Measurements from ENCODE around the gene LCN9. TPM values are rescaled to one million over a fixed set of nuclear protein-coding genes. Genes with fewer than 3 reads are reported as not detected.

Gene LCN9
- total and polyA plus RNA-seq, 7 donors = not detected

DNA sequence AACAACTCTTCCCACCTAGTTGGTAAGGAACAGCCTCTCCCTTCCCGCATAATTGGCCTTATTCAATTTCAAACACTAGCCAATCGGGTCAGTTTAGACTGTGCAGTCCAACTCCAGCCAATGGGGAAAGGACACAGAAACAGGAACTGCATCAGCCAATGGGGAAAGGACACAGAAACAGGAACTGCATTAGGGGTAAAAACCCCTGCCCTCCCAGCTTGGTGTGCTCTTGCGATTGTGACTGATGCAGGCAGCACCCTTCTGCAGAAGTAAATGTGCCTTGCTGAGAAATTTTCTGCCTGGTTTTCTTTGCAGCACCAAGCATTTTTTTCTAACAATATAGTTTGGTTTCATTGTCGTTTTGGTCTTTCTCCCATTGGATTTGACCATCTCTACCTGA lies 15.2 kb upstream of the LCN9 start:
- Histone ChIP-seq H3K4me1 (no peaks in the 10 kb centered on the region), H3K27ac (no peak overlapping the region), H3K36me3 (no peaks in the 10 kb centered on the region), H3K9me3 (peaks cover 8 to 36% (median 26%) of the 10 kb centered on the region in 4 donors), H3K27me3 (no peaks in the 10 kb centered on the region), H3K4me3 (no peak overlapping the region)
- WGBS, 2 donors = 86 to 89% methylated on average over 4 of the region's 4 CpGs
- TF ChIP-seq, protein P1, sequence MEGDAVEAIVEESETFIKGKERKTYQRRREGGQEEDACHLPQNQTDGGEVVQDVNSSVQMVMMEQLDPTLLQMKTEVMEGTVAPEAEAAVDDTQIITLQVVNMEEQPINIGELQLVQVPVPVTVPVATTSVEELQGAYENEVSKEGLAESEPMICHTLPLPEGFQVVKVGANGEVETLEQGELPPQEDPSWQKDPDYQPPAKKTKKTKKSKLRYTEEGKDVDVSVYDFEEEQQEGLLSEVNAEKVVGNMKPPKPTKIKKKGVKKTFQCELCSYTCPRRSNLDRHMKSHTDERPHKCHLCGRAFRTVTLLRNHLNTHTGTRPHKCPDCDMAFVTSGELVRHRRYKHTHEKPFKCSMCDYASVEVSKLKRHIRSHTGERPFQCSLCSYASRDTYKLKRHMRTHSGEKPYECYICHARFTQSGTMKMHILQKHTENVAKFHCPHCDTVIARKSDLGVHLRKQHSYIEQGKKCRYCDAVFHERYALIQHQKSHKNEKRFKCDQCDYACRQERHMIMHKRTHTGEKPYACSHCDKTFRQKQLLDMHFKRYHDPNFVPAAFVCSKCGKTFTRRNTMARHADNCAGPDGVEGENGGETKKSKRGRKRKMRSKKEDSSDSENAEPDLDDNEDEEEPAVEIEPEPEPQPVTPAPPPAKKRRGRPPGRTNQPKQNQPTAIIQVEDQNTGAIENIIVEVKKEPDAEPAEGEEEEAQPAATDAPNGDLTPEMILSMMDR (IDR thresholded peaks at IDR 0.05) = no peak
- TF ChIP-seq POLR2AphosphoS5 (IDR thresholded peaks at IDR 0.05) = no peak
- TF ChIP-seq EP300 (IDR thresholded peaks at IDR 0.05) = no peak
- TF ChIP-seq POLR2A (IDR thresholded peaks at IDR 0.05) = no peak
- intact Hi-C loops (cut with DNase I) = no loop called here
- DNase-seq = no peak

DNA sequence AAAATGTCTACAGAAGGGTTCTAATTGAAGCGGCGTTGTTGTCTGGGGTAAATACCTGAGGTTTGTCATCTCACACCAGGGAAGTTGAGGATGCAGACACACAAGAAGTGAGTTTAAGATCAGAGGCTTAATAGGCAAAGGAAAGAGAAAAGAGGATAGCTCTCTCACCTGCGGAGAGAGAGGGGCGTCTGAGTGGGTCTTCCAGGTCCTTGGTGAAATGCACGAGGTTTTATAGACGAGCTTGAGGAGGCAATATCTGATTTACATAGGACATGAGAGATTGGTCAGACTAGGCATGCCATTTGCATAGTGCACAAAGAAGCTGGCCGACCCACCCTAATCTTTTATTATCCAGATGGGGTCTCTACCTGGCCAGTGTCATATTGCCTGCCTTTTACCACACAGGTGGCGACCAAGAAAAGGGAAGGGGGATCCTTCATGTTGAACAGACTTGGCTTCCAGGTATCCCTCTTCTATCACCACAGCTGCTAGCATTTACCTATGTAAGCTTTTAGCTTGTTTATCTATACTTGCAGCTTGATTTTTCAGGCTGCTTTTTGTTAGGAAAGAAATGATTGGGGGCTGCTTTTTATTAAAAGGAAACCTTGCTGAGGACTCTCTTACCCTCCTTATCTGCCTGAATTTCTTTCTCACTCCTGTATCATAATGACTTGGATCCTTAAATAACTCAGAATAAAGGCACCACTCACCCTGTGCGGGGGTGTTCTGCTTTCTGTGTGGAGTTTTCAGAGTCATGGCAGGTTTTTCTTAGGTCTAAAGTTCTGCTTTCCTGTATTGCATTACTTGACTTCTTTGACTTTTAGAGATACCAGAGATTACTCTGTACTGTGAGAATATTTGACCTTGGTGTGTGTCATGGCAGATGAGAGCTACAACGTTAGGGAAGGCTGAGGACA lies 14.4 kb upstream of the LCN9 start:
- DNase-seq = no peak
- no peak overlapping the region for H3K4me3 ChIP-seq
- H3K36me3 ChIP-seq = no peaks in the 10 kb centered on the region
- no peak for TF ChIP-seq POLR2A (IDR thresholded peaks at IDR 0.05)
- TF ChIP-seq POLR2AphosphoS5 (IDR thresholded peaks at IDR 0.05) = no peak
- H3K27me3 ChIP-seq = no peaks in the 10 kb centered on the region
- H3K4me1 ChIP-seq = no peaks in the 10 kb centered on the region
- WGBS, 2 donors = 79 to 80% methylated on average over 10 of the region's 10 CpGs
- no peak overlapping the region for H3K27ac ChIP-seq
- intact Hi-C loops (cut with DNase I) = no loop called here
- peaks cover 8 to 36% (median 26%) of the 10 kb centered on the region in 4 donors for H3K9me3 ChIP-seq

DNA sequence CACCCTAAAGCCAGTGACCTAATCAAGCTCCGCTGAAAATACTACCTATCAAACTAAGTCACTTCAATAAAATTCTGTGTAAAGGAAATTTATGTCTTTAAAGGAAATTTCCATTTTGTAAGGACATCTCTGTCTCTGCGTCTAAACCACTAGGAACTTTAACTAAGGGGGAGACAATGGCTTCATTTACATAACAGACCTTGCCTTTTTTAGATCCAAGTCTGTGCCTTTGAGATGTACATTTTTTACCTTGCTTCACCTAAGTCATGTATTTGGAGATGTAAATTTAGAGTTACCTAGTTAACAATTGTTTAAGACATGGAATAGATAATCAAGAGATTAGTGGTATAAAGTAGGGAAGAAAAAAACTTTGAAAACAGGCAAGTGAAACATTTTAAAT lies 13.6 kb upstream of the LCN9 start:
- TF ChIP-seq EP300 (IDR thresholded peaks at IDR 0.05) (no peak), POLR2A (IDR thresholded peaks at IDR 0.05) (no peak), POLR2AphosphoS5 (IDR thresholded peaks at IDR 0.05) (no peak)
- TF ChIP-seq, protein P1 (IDR thresholded peaks at IDR 0.05) = no peak
- no peaks in the 10 kb centered on the region for H3K27me3 ChIP-seq
- no peaks in the 10 kb centered on the region for H3K4me1 ChIP-seq
- H3K9me3 ChIP-seq = peaks cover 8 to 31% (median 24%) of the 10 kb centered on the region in 4 donors
- H3K4me3 ChIP-seq = no peak overlapping the region
- DNase-seq = no peak
- H3K27ac ChIP-seq = no peak overlapping the region
- intact Hi-C loops (cut with DNase I) = no loop called here
- 65 to 77% methylated on average over 2 of the region's 2 CpGs for WGBS, 2 donors
- no peaks in the 10 kb centered on the region for H3K36me3 ChIP-seq

DNA sequence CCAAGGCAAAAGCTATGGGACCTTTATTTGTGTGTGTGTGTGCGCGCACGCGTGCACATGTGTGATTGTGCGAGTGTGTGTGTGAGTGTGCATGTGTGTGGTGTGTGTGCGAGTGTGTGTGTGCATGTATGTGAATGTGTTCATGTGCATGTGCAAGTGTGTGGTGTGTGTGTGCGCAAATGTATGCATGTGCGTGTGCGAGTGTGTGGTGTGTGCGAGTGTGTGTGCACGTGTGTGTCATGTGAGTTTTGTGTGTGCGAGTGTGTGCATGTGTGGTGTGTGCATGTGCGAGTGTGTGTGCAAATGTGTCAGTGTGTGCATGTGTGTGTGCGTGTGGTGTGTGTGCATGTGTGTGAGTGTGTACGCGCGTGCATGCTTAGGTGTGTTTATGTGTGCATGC lies 12.7 kb upstream of the LCN9 start:
- DNase-seq = no peak
- Histone ChIP-seq H3K27me3 (peaks cover 0 to 7% (median 0%) of the 10 kb centered on the region in 3 donors), H3K36me3 (no peaks in the 10 kb centered on the region), H3K9me3 (peaks cover 8 to 23% (median 19%) of the 10 kb centered on the region in 4 donors), H3K4me1 (no peaks in the 10 kb centered on the region), H3K4me3 (no peak overlapping the region), H3K27ac (no peak overlapping the region)
- intact Hi-C loops (cut with DNase I) = no loop called here
- 95% methylated on average over 17 of the region's 17 CpGs for WGBS, 2 donors
- TF ChIP-seq POLR2A (IDR thresholded peaks at IDR 0.05) (no peak), POLR2AphosphoS5 (IDR thresholded peaks at IDR 0.05) (no peak), EP300 (IDR thresholded peaks at IDR 0.05) (no peak)
- TF ChIP-seq, protein P1 (IDR thresholded peaks at IDR 0.05) = no peak

DNA sequence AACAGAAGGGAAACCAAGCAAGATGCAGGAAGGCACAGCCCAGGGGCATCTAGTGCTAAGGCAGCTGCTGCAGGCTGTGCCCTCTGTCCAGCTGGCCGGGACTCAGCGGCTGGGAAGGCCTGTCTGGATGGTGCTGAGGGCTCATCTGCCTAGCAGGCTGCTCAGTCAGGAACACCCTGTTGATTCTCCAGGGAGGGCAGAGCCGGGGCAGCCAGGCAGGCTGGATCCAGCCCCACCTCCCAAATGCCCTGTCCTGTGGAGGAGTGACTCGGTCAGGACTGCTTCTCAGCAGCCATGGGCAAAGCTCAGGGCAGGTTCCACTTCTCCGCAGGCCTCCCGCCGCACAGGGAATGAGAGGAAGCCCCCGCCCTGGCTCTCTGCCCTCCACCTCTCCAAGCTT lies 7.8 kb upstream of the LCN9 start:
- WGBS, 2 donors = 70 to 77% methylated on average over 8 of the region's 8 CpGs
- Histone ChIP-seq H3K36me3 (no peaks in the 10 kb centered on the region), H3K4me1 (no peaks in the 10 kb centered on the region), H3K27ac (no peak overlapping the region), H3K9me3 (no peaks in the 10 kb centered on the region), H3K27me3 (peaks cover 0 to 11% (median 0%) of the 10 kb centered on the region in 3 donors), H3K4me3 (no peak overlapping the region)
- TF ChIP-seq POLR2A (IDR thresholded peaks at IDR 0.05) = no peak
- no peak for TF ChIP-seq EP300 (IDR thresholded peaks at IDR 0.05)
- TF ChIP-seq, protein P1 (IDR thresholded peaks at IDR 0.05) = no peak
- TF ChIP-seq POLR2AphosphoS5 (IDR thresholded peaks at IDR 0.05) = no peak
- intact Hi-C loops (cut with DNase I) = no loop called here
- DNase-seq = no peak
